Head of caudate nucleus (tissue), 42 donors: ENCODE measurements around the gene PRR12.

ENCODE experiments used
- DNase-seq, 42 donors: peaks; one replicate each; pipeline versions ENCODE4 v3.0.0 to v3.0.0-alpha.2; 2020 to 2021; ENCODE audit warnings: mixed read lengths in 7 of 42
- intact Hi-C: fragments of 100-400 bp; cut with DNase I; formaldehyde crosslinking; loops from one replicate; pipeline ENCODE4 v1.15.0; 2022

PRR12 gene

GRCh38 chr19:49635530-49636232 is 44.7 kb downstream of the PRR12 start:
- no peak for DNase-seq
- intact Hi-C loops, result loop anchor here (5.0 kb wide), 1 partner anchor 43 kb away; the partner anchor contains the start of gene PRR12

GRCh38 chr19:49636233-49636932 is 45.4 kb downstream of the PRR12 start:
- intact Hi-C loops, result loop anchor here (5.0 kb wide), 1 partner anchor 44 kb away; the partner anchor contains the start of gene PRR12
- DNase-seq, result no peak

- intact Hi-C loops, result loop anchor here (5.0 kb wide), 1 partner anchor 46 kb away; the partner anchor contains the start of gene PRR12
- peak in 33 of 42 donors; percentile 20 to 70 (median 41) for DNase-seq
Observed at GRCh38 chr19:49637821-49638738, 47.1 kb downstream of the PRR12 start.

- DNase-seq, result peak in 1 of 42 donors; percentile 15
- intact Hi-C loops, result loop anchor here (2.0 to 5.0 kb wide), 2 partner anchors 37 to 47 kb away; partner anchors contain the start of genes PRMT1 and PRR12
Observed at GRCh38 chr19:49639401-49640112, 48.6 kb downstream of the PRR12 start.

DNA sequence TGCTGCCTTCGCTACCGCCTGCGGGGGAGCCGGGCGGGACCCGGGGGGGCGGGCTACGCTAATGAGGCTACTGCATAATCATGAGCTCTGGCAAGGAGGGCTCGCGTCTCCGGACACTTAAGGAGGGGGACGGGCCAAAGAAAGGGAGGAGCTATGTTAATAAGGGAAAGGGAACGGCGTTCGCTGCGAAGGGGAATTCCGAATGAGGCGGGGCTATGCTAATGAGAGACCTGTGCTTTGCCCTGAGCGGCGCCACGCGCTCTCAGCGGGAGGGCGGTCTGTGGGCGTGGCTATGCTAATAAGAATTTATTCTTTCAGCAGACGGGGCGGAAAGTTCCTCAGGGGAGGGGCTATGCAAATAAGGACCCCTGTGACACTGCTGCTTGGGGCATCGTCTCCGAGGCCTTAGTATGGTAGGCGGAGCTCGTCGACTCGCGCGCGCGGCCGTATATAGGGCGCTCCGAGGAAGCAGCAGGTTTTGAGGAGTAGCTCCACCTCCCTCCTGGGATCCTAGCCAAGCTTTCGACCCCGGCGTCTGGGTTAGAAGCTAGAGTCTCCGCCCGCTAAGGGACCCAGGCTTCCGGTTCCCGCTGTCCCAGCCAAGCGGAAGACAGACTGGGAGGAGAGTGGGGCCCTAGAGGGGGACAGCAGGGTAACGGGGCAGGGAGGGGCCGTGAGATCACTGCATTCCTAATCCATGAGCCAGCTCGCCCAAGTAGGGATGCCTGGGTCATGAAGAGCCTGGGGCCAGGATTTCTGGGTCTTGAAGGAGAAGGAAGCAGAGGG is 49.3 kb downstream of the PRR12 start, which contains the start of gene RRAS:
RRAS (minus strand) TSS at position 31 of the 786 bp plus-strand sequence. CDS start 45 bp downstream, outside the sequence.
- intact Hi-C loops, result loop anchor here (2.0 kb wide), 1 partner anchor 36 kb away; the partner anchor contains the start of gene PRMT1
- DNase-seq, result peak; percentile 96 to 100 (median 100)

- peak; percentile 96 to 100 (median 99) for DNase-seq
- intact Hi-C loops, result loop anchor here (2.0 kb wide), 1 partner anchor 35 kb away; the partner anchor contains the start of gene PRMT1
Observed at GRCh38 chr19:49641688-49642491, 50.9 kb downstream of the PRR12 start, which contains the start of gene SCAF1. Gene SCAF1 (plus strand): TSS chr19:49642209. CDS start chr19:49645027, 2,818 bp downstream.

- DNase-seq, result no peak
- intact Hi-C loops, result no loop called here
Observed at GRCh38 chr19:49642492-49643035, 51.6 kb downstream of the PRR12 start.

DNA sequence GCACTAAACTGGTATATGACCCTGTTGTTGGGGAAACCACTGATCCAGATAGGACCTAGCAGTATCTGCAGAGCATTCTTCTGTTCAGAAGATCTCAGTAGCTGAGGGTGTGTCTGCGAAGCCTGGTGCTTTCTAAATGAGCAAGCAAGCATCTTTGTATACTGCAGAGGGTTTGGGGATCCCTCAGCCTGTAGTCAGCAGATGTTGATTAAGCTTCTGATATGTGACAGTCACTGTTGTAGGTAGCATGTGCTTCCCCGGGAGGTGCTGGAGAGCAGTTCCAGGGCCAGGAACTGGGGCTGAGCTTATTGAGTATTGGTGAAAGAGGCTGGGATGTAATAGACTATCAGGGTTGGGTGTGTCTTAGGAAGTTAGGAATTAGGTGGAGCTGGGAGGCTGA is 52.5 kb downstream of the PRR12 start:
- DNase-seq, result no peak

DNA sequence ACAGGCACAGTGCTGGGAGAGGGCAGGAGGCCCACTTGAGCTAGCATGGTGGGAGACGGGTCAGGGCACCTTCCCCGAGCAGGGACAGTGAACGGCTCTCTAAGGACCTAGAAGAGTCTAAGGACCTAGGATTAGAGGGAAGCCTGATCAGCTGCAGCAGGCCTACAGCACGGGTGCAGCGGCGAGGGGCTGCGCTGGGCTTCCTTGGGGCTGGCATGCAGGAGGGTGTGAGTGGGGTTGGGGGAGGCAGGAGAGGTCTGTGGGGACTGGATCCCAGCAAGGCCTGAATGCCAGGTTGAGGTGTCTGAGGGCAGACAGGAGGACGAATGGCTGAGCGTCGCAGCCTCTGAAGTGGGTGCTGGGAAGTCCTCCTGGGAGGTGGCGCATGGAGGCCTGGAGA is 54.6 kb downstream of the PRR12 start:
- intact Hi-C loops, result no loop called here

More for the DNA sequence above, 52.5 kb downstream of the PRR12 start:
- intact Hi-C loops, result no loop called here

DNA sequence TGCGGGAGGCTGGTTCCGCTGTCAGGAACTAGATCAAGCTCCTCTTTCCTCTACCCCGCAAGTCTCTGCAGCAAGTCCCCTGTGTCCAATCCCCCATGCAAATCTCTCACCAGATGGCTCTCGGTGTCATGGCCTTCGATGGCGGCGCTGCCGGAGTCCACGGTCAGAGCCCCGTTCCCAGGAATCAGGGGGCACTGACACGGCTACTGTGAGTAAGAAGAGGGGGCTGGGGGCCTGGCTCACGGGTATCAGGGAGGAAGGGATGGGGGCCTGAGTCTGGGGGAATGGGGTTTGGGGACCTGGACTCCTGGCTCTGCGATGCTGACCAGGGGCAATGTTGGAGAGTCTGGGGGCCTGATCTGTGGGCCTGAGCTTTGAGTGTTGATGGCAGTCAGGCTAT is 55.0 kb downstream of the PRR12 start:
- DNase-seq, result no peak
- intact Hi-C loops, result no loop called here

More for the DNA sequence above, 54.6 kb downstream of the PRR12 start:
- no peak for DNase-seq

DNA sequence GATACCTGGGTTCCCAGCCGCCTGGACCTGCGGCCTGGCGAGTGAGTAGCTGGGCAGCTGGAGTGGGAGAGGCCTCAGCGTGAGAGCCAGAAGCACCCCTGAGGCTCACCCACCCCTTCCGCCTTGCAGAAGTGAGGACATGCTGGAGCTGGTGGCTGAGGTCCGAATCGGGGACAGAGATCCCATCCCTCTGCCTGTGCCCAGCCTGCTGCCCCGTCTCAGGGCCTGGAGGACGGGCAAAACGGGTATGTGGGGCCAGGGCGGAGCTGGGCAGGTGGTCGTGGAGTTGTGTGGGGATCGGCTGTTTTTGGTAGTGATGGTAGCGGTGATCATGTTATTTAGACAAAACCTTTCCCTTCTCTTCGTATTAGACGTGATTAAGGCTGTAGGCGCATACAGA is 55.6 kb downstream of the PRR12 start:
- DNase-seq, result no peak

GRCh38 chr19:49651029-49651819 is 60.2 kb downstream of the PRR12 start:
- intact Hi-C loops, result no loop called here

More for the DNA sequence above, 55.6 kb downstream of the PRR12 start:
- intact Hi-C loops, result no loop called here

GRCh38 chr19:49651820-49652550 is 61.0 kb downstream of the PRR12 start:
- DNase-seq, result no peak
- intact Hi-C loops, result no loop called here

More at GRCh38 chr19:49651029-49651819, 60.2 kb downstream of the PRR12 start:
- DNase-seq, result no peak

GRCh38 chr19:49652551-49653465 is 61.8 kb downstream of the PRR12 start:
- intact Hi-C loops, result no loop called here
- no peak for DNase-seq
